Activated CD4-positive, alpha-beta memory T cell treated with anti-CD3 and anti-CD28 coated beads for 36 hours (primary cell): ENCODE measurements around the gene LIMA1. TPM values are rescaled to one million over a fixed set of nuclear protein-coding genes. Genes with fewer than 3 reads are reported as not detected.
A peak's percentile ranks its signal among the peaks of the same experiment; 100 is the strongest.
"Not testable (repeated sequence)": the region's sequence is repeated elsewhere in the genome, so short reads cannot be mapped to it uniquely, and the experiment has no call there.

Experiments used
- CTCF ChIA-PET: fragments of 350-600 bp; sonication (Branson Sonifier 250); formaldehyde crosslinking; loops from one replicate; lab custom pipeline; 2021; ENCODE audit warnings: antibody characterized with exemption, inconsistent platforms; lab: Charles Lee
- POLR2A ChIA-PET: fragments of 350-600 bp; sonication (Branson Sonifier 250); formaldehyde crosslinking; loops from one replicate; lab custom pipeline; 2021; ENCODE audit warnings: antibody characterized with exemption; lab: Charles Lee
- DNase-seq: peaks from one replicate; pipeline ENCODE4 v3.0.0-alpha.2; 2020
- H3K27ac Mint-ChIP-seq: one replicate; pipeline ENCODE4 v1.8.0; 2021; ENCODE audit warnings: mixed read lengths
- H3K27me3 Mint-ChIP-seq: one replicate; pipeline ENCODE4 v1.8.0; 2021; ENCODE audit warnings: mixed read lengths
- H3K36me3 Mint-ChIP-seq: one replicate; pipeline ENCODE4 v1.8.0; 2021; ENCODE audit warnings: mixed read lengths
- H3K4me1 Mint-ChIP-seq: one replicate; pipeline ENCODE4 v1.8.0; 2021; ENCODE audit warnings: low read depth, mixed read lengths
- H3K4me3 Mint-ChIP-seq: one replicate; pipeline ENCODE4 v1.8.0; 2021; ENCODE audit warnings: mild to moderate bottlenecking, mixed read lengths
- H3K9me3 Mint-ChIP-seq: one replicate; pipeline ENCODE4 v1.8.0; 2021; ENCODE audit warnings: mixed read lengths
- intact Hi-C: fragments of 100-400 bp; cut with micrococcal nuclease; formaldehyde crosslinking; loops from one replicate; pipeline ENCODE4 v1.15.1; 2023
- total RNA-seq, 2 experiments: library from RNA; stranded (reverse); gene quantifications; one replicate each; pipeline ENCODE4 v1.2.3, GENCODE V29; 2021

LIMA1 gene
- total RNA-seq, result 100 to 1,000 TPM; 115 to 117 TPM

GRCh38 chr12:50283229-50283923 is at the start of gene LIMA1:
Gene LIMA1 (minus strand): TSS chr12:50283520. CDS start chr12:50248751, 34,769 bp downstream.
- Mint-ChIP-seq H3K4me1 (peaks cover 25% of the 10 kb centered on the region), H3K4me3 (peak within 1 kb of the TSS; percentile 89), H3K36me3 (no peaks in the 10 kb centered on the region), H3K27me3 (no peaks in the 10 kb centered on the region), H3K27ac (peak within 1 kb of the TSS; percentile 62), H3K9me3 (no peaks in the 10 kb centered on the region)
- intact Hi-C loops, result loop anchor here (1.0 to 2.0 kb wide), 3 partner anchors 37 to 117 kb away; partner anchors contain the start of gene LARP4
- ChIA-PET CTCF (interaction anchor here (0.8 to 3.3 kb wide), 8 partner anchors 31 to 338 kb away, joined by 3 to 16 read pairs (median 4); partner anchors contain the start of gene COX14), POLR2A (interaction anchor here (0.8 to 2.1 kb wide), 6 partner anchors 23 to 171 kb away, joined by 3 to 17 read pairs (median 6); partner anchors contain the start of gene COX14)
- peak; percentile 94 for DNase-seq

GRCh38 chr12:50331745-50332144 is 48.4 kb upstream of the LIMA1 start:
- no peak for DNase-seq
- H3K9me3 Mint-ChIP-seq, result no peaks in the 10 kb centered on the region
- no peak overlapping the region for H3K27ac Mint-ChIP-seq
- no peaks in the 10 kb centered on the region for H3K27me3 Mint-ChIP-seq
- no peaks in the 10 kb centered on the region for H3K36me3 Mint-ChIP-seq
- no peaks in the 10 kb centered on the region for H3K4me1 Mint-ChIP-seq
- CTCF ChIA-PET, result interaction anchor here (0.6 to 1.0 kb wide), 3 partner anchors 69 to 907 kb away, joined by 3 read pairs; partner anchors contain the start of gene LARP4
- POLR2A ChIA-PET, result no interaction called here
- no peak overlapping the region for H3K4me3 Mint-ChIP-seq
- intact Hi-C loops, result no loop called here

- H3K4me3 Mint-ChIP-seq, H3K4me1 Mint-ChIP-seq, H3K9me3 Mint-ChIP-seq, H3K27ac Mint-ChIP-seq, H3K27me3 Mint-ChIP-seq, CTCF ChIA-PET, intact Hi-C loops, DNase-seq, H3K36me3 Mint-ChIP-seq, POLR2A ChIA-PET: not testable (repeated sequence)
Measured at GRCh38 chr12:50328664-50329063, 45.3 kb upstream of the LIMA1 start.

- no peaks in the 10 kb centered on the region for H3K27me3 Mint-ChIP-seq
- H3K9me3 Mint-ChIP-seq, result no peaks in the 10 kb centered on the region
- no peak overlapping the region for H3K4me3 Mint-ChIP-seq
- ChIA-PET CTCF (no interaction called here), POLR2A (no interaction called here)
- intact Hi-C loops, result no loop called here
- no peaks in the 10 kb centered on the region for H3K36me3 Mint-ChIP-seq
- DNase-seq, result no peak
- H3K27ac Mint-ChIP-seq, result no peak overlapping the region
- no peaks in the 10 kb centered on the region for H3K4me1 Mint-ChIP-seq
Measured at GRCh38 chr12:50326590-50327284, 43.4 kb upstream of the LIMA1 start.

GRCh38 chr12:50325890-50326391 is 42.6 kb upstream of the LIMA1 start:
- H3K36me3 Mint-ChIP-seq, result no peaks in the 10 kb centered on the region
- intact Hi-C loops, result no loop called here
- no peak overlapping the region for H3K4me3 Mint-ChIP-seq
- POLR2A ChIA-PET, result no interaction called here
- no peak overlapping the region for H3K27ac Mint-ChIP-seq
- DNase-seq, result no peak
- CTCF ChIA-PET, result no interaction called here
- H3K9me3 Mint-ChIP-seq, result no peaks in the 10 kb centered on the region
- no peaks in the 10 kb centered on the region for H3K4me1 Mint-ChIP-seq
- H3K27me3 Mint-ChIP-seq, result no peaks in the 10 kb centered on the region

- intact Hi-C loops, H3K9me3 Mint-ChIP-seq, POLR2A ChIA-PET, H3K36me3 Mint-ChIP-seq, H3K27me3 Mint-ChIP-seq, H3K4me3 Mint-ChIP-seq, H3K4me1 Mint-ChIP-seq, H3K27ac Mint-ChIP-seq, DNase-seq: not testable (repeated sequence)
- CTCF ChIA-PET, result interaction anchor here (0.9 kb wide), 1 partner anchor 10 kb away, joined by 3 read pairs; no protein-coding TSS in a partner anchor
Measured at GRCh38 chr12:50324770-50325169, 41.5 kb upstream of the LIMA1 start.

GRCh38 chr12:50324077-50324476 is 40.8 kb upstream of the LIMA1 start:
- CTCF ChIA-PET, result interaction anchor here (0.9 kb wide), 1 partner anchor 10 kb away, joined by 3 read pairs; no protein-coding TSS in a partner anchor
- H3K27me3 Mint-ChIP-seq, H3K9me3 Mint-ChIP-seq, H3K4me1 Mint-ChIP-seq, POLR2A ChIA-PET, DNase-seq, H3K27ac Mint-ChIP-seq, intact Hi-C loops, H3K4me3 Mint-ChIP-seq, H3K36me3 Mint-ChIP-seq: not testable (repeated sequence)

GRCh38 chr12:50322206-50322605 is 38.9 kb upstream of the LIMA1 start:
- Mint-ChIP-seq H3K36me3 (no peaks in the 10 kb centered on the region), H3K27ac (no peak overlapping the region), H3K4me1 (no peaks in the 10 kb centered on the region), H3K4me3 (no peak overlapping the region), H3K27me3 (no peaks in the 10 kb centered on the region), H3K9me3 (no peaks in the 10 kb centered on the region)
- POLR2A ChIA-PET, result no interaction called here
- CTCF ChIA-PET, result interaction anchor here (0.6 to 0.9 kb wide), 2 partner anchors 190 to 241 kb away, joined by 3 read pairs; no protein-coding TSS in a partner anchor
- intact Hi-C loops, result no loop called here
- DNase-seq, result no peak

GRCh38 chr12:50317203-50317602 is 33.9 kb upstream of the LIMA1 start:
- Mint-ChIP-seq H3K36me3 (no peaks in the 10 kb centered on the region), H3K4me3 (no peak overlapping the region), H3K4me1 (no peaks in the 10 kb centered on the region), H3K9me3 (no peaks in the 10 kb centered on the region), H3K27ac (no peak overlapping the region), H3K27me3 (no peaks in the 10 kb centered on the region)
- ChIA-PET CTCF (interaction anchor here (1.0 kb wide), 1 partner anchor 70 kb away, joined by 3 read pairs; no protein-coding TSS in a partner anchor), POLR2A (no interaction called here)
- intact Hi-C loops, result loop anchor here (10.0 kb wide), 1 partner anchor 202 kb away; the partner anchor contains the start of gene COX14
- no peak for DNase-seq

GRCh38 chr12:50315803-50316202 is 32.5 kb upstream of the LIMA1 start:
- no peaks in the 10 kb centered on the region for H3K27me3 Mint-ChIP-seq
- intact Hi-C loops, result loop anchor here (10.0 kb wide), 1 partner anchor 201 kb away; the partner anchor contains the start of gene COX14
- POLR2A ChIA-PET, result no interaction called here
- no peaks in the 10 kb centered on the region for H3K36me3 Mint-ChIP-seq
- no peak for DNase-seq
- H3K4me1 Mint-ChIP-seq, result no peaks in the 10 kb centered on the region
- H3K9me3 Mint-ChIP-seq, result no peaks in the 10 kb centered on the region
- no peak overlapping the region for H3K27ac Mint-ChIP-seq
- H3K4me3 Mint-ChIP-seq, result no peak overlapping the region
- CTCF ChIA-PET, result interaction anchor here (1.2 kb wide), 1 partner anchor 245 kb away, joined by 3 read pairs; no protein-coding TSS in a partner anchor

- H3K9me3 Mint-ChIP-seq, result no peaks in the 10 kb centered on the region
- H3K4me1 Mint-ChIP-seq, result no peaks in the 10 kb centered on the region
- no peaks in the 10 kb centered on the region for H3K27me3 Mint-ChIP-seq
- ChIA-PET POLR2A (no interaction called here), CTCF (interaction anchor here (0.7 to 2.3 kb wide), 21 partner anchors 9 to 244 kb away, joined by 3 to 19 read pairs (median 3); partner anchors contain the start of genes CERS5, COX14 and LIMA1)
- H3K36me3 Mint-ChIP-seq, result no peaks in the 10 kb centered on the region
- intact Hi-C loops, result loop anchor here (5.0 to 10.0 kb wide), 2 partner anchors 200 to 227 kb away; partner anchors contain the start of genes COX14 and SMARCD1
- H3K4me3 Mint-ChIP-seq, result no peak overlapping the region
- H3K27ac Mint-ChIP-seq, result no peak overlapping the region
- DNase-seq, result no peak
Measured at GRCh38 chr12:50314636-50315312, 31.5 kb upstream of the LIMA1 start.
